HS-5 (cell line): ENCODE measurements around the gene UNC5B.

Source experiments
- DNase-seq: peaks from one replicate; pipeline ENCODE4 v3.0.0-alpha.2; 2012; ENCODE audit warnings: low read depth

Gene UNC5B

DNA sequence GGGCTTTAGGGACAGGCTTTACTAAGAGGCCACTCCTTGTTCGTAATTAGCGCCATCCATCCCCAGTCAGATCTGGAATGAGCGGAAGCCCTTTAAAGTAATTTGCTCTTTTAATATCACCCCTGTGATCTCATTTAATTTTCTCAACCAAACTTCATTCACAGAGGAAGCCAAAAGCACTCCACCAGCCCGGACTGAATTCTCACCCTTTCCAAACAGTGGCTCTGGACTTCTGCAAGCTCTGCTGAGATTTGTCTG, 43.1 kb downstream of the UNC5B start:
- DNase-seq = no peak

DNA sequence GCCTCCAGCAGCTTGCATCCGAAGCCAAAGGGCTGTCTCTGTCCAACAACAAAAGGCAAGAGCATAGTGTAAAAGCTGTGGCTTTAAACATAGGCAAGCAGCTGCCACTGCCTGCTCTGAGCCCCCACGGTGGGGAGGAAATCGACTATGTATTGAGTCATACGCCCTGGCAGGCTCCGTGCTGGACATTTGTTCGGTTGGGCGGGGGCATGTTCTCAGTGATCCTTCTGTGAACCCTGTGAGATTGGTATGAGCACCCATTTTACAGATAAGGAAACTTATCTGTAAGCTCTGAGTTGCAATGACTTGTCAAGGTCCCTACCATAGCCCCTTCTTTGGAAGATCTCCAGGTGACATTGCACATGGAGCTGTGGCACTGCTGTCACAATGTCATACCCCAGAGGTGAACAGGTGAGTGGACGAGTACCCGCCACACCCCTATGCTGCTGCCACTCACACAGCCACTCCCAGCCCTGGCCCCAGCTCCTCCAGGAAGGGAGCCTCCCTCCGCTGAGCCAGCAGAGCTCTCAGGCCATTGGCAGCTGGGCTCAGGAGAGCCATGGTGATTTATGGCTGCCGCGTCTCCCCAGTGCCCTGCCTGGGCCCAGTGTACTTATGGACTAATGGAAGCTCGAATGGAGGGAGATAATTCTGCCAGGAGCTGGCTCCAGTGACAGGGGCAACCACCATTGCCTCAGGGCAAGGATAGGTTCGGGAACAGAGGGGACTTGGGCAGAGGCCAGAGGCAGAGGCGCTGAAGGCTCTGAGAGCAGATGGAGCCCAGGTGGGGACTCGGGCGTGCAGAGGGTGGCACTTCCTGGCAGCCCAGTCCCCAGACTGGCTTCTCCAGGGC, 43.7 kb downstream of the UNC5B start:
- peak; percentile 23 for DNase-seq

DNA sequence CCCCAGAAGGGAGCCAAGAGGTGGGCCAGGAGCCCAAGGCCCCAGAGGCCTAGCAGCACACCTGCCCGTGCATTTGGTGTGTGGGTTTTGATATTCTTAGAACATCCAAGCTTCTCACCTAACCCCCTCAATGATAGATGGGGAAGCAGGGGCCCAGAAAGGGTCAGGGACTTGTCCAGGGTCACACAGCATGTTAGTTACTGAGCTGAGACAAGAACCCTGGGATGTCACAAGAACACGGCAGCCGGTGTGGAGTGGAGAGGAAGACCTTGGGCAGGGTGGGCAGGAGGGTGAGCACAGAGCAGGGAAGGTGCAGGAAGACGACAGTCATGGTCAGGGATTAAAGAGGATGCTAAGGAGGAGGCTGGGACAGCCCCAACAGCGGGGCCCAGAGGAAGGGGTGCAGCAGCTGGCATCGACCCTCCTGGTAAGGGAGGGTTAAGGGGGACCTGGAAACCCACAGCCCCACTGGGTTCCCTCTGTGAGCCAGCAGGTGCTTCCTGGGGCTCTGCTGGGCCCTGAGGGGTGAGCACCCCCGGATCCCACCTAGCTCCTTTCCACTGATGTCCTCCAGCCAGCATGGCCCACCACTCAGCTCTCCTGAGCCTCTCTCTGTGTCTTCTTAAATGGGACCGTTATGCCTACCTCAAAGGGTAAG, 44.4 kb downstream of the UNC5B start:
- DNase-seq = no peak

DNA sequence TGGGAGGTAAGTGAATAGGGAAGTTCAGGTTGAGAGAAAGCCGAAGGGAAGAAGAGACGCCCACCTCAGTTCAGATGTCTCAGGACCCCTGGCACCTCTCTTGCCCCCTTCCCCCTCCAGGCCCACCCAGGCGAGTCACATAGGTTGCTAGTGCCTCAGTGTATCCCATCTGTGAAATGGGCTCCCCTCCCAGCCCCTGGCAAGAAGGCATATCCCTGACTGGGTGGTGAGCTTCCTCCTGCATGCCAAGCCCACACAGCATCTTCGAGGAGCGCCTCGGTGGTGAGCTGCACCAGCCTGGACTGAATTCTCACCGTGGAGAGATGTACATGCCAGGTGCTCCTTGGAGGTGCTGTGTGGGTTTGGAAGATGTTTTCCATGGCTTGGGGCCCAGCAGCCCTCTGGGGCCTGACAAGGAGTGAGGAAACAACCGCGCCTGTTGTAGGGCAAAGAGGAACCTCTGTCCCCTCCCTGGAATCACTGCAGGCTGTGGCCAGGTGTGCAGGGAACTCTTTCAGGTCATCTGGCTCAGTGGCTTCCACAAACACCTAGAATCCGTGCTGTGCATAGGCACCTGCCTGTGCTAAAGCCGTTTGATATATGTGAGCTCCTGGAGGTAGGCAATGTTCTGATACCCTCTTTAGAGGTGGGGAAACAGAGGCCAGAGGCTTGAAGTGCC, 45.1 kb downstream of the UNC5B start:
- no peak for DNase-seq

DNA sequence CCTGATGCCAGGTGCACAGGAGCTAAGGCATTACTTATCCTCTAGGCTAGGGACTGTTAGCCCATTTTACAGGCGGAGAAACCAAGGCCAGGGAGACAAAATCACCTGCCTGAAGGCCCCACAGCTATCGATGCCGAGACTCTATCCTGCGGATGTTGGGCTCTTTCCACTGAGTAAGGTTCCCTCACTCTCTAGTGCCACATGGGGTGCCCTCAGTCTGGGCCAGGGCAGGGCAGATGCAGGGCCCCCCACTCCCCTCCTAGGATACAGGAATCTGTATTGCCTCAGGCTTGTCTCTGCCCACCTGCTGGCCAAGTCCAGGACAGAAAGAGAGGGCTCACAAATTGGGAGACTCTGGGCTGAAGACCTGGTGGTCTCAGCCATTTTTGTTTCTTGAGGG, 45.7 kb downstream of the UNC5B start:
- DNase-seq = no peak

DNA sequence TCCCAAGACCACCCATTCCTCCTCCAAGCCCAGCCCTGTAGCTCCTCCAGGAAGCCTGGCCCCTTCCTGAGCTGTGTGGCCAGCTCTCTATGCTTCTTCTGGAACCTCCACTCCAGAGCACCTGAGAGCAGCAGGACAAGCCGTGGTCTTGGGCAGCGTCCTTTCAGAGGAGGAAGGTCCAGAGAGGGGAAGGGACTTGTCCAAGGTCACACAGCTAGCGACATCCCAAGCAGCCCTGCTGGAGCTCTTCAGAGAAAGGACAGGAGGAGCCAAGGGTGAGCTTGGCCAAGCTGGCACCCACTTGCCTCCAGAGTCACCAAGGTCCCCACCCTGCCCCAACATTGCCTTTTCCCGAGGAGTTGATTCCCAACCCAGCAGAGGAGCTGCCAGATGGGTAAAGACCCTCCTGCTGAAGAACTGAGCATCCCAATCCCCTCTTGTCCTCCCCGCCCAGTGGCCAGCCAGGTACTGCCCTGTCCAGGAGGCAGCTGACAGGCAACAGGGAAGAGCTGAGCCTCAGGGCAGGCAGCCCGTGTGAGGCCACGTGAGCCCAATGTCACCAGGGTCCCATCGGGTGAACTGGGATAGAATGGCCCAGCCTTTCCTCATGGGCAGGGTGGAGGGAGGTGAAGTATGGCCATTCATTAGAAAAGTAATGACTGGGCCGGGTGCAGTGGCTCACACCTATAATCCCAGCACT, 46.2 kb downstream of the UNC5B start:
- DNase-seq = no peak

DNA sequence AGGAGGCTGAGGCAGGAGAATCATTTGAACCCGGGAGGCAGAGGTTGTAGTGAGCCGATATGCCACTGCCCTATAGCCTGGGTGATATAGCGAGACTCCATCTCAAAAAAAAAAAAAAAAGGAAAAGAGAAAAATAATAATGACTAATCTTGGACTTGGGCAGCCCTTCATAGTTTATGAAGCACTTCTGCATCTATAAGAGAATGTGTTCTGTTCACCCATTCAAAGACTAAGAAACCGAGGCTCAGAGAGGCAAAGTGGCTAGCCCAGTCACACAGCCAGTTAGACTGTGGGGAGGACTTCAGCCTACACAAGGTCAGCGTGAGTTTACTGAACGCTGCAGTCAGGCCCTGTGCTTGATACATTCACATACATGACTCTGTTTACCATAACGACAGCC, 46.9 kb downstream of the UNC5B start:
- DNase-seq = no peak

DNA sequence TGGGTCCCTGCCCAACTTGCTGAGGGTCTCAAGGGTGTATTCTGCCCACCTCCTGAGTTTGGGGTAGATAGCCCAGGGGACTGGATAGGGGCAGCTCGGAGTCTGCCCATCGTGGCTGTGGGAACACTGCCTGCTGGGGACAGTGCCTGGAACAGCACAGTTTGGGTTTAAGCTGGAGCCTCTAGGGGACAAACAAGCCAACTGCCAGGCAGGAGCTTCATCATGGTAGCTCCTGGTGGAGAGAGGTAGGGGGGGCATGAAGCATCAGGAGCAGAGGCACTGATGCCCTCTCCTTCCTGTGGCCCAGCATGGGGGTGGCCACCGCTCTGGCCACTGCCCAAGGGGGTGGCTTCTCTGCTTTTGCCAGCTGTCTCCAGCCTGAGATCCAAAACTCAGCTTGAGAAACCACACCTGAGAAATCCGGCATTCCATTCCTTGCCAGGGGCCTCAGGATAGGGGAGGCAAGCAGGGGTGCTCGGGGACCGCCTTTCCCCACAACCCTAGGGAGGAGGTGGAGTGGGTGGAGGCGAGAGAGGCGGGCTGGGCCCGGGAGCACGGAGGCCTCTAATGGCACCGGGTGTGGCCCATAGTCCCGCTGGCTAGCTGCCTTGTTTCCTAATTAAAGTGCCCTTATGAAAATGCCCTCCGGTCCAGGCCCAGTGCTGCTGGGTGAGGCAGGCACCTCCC, 47.6 kb downstream of the UNC5B start:
- no peak for DNase-seq

DNA sequence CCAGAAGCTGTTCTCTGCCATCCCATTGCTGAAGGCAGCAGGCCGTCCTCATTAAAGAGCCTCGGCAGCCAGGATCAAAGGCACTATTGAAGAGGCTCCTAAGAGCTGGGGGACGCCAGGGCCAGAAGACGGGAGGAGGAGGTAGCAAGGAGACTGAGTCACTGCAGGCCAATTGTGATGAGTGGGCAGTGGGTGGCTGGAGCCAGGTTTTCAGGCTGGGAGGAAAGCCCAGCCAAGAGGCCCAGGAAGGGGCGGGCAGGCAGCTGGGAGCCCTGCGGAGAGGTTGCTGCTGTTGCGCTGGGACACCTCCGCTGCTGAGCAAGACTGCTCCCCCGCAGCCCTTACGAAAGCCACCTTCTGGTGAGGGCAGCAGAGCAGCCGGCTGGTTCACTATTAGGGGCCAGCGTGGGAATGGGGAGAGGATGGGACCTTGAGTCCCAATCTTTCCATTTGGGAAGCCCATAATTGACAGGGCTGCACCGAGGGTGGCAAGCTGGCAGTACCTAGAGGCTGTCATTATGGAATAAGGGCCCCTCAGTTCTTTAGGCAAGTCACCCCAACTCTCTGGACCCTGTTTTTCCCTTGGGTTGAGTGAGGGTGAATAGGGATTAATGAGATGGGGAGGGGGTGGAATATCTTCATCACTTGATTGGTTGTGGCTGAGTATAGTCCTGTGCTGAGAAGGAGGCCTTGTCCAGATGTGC, 48.4 kb downstream of the UNC5B start:
- DNase-seq = no peak

DNA sequence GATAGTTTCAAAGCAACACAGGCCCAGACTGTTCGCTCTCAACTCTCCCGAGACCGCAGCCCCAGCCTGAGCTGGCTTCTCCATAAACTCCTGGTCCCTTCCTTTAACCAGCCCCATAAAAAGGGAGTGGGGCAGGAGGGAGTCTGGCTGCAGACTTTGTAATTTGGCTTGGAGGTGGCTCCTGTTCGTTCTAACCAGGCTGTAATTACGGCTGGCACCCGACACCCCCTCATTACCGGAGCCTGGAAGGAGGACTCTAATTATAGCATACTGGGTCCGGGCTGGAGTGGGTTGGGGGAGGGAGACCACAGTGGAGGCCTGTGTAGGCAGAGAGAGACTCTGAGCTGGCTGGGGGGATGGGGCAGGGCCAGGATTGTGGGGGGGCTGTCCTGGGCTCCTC, 49.7 kb downstream of the UNC5B start:
- DNase-seq = no peak

DNA sequence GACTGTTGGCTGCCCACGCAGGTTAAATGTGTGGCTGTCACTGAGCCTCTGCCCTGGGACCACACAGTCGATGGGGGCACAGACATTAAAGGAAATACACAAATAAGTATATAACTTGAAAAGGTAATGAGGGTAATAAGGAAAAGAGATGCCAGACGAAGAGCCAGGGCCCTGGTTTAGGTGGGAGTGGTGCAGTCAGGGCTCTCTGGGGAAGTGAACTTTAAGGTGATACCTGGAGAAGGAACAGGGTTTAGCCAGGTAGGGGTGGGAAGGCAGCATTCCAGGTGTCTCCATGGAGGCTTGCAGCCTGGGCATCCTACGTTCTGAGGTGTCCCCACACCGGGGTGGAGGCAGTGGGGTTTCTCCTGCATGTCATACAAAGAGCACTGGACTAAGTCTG, 50.4 kb downstream of the UNC5B start:
- DNase-seq = no peak

DNA sequence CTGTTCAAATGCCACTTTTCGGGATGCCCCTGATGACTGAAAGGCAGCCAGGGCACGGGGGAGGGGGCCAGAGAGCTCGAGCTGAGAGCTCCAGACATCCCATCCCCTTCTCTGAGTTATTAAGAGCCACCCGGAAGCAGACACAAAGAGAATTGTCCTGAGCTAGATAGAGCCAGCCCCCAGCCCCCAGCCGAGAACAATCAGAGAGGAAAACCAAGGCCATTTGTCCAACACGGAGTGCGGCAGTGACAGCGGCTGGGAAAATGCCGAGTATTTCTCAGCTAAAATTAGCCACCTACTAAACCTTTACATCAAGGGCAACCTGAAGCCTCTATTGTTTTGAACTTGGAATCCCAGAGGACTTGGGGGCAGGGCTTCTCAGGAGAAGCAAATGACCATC, 51.0 kb downstream of the UNC5B start:
- no peak for DNase-seq

DNA sequence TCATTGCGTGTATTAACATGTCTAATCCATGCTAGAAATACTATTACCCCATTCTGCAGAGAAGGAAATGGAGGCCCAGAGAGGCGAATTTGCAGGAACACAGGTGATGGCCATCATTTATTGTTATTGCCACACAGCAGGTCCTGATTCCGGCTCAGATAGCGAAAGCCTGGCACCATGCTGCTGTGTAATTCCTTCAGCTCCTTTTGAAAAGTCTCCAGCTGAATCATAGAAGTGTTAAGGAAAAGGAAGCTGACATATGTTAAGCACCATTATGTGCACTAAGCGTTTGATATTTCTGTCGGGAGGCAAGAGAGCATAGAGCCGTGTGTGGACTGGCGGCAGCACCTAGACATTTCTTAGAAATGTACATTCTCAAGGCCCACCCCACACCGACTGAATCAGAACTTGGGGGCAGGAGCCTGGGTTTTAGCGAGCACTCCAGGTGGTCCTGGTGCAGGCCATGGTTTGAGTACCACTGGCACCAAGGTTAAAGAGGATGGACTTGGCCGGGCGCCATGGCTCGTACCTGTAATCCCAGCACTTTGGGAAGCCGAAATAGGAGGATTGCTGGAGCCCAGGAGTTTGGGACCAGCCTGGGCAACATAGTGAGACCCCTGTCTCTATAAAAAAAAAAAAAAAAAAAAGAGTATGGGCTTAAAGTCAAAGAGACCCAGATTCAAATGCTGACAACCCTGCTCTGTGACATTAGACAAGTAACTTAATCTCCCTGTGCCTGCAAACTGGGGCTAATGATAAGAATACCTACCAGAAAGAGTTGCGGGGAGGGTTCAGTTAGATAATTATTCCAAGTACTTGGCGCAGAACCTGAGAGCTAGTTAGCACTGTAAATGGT, 52.2 kb downstream of the UNC5B start:
- no peak for DNase-seq

DNA sequence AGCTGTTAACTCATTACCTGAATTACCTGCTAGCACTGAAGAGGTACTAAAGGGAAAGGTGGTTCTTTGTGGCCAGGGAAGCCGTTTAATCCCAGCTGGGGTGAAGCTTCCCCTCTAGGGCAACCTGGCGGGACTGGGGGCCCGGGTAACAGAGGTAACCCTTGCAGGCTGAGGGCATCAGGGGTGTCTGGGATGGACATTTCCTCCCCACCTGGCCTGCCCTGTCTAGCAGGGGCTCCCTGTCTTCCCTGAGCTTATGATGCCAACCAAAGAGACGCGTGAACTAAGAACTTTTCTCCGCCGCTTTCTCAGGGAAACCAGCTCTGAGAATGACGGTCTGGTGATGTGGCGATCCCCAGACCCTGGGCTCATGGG, 52.8 kb downstream of the UNC5B start:
- no peak for DNase-seq

DNA sequence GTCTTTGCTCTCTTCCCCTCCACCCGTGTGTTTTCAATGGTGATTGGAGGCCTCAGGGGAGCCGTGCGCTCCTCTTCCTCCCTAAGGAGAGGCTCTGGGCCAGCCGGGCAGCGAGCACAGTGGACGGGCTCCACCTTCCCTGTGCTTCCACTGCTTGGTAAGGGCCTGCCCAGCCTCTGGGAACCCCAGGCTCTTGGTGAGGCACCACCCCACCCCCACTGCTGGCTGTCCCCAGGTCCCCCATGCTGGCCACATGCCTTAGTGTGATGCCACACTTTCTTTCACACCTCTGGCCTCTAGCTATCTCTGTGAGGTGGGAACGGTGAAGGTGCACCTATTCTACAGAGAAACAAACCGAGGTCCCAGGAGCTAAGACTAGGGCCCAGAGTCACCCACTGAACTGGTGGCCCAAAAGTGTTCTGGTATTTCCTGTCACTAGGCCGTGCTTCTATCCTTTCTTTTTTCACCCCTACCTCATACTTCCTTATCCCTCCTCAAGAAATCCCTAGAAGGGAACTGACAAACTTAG, 53.3 kb downstream of the UNC5B start:
- DNase-seq = no peak

DNA sequence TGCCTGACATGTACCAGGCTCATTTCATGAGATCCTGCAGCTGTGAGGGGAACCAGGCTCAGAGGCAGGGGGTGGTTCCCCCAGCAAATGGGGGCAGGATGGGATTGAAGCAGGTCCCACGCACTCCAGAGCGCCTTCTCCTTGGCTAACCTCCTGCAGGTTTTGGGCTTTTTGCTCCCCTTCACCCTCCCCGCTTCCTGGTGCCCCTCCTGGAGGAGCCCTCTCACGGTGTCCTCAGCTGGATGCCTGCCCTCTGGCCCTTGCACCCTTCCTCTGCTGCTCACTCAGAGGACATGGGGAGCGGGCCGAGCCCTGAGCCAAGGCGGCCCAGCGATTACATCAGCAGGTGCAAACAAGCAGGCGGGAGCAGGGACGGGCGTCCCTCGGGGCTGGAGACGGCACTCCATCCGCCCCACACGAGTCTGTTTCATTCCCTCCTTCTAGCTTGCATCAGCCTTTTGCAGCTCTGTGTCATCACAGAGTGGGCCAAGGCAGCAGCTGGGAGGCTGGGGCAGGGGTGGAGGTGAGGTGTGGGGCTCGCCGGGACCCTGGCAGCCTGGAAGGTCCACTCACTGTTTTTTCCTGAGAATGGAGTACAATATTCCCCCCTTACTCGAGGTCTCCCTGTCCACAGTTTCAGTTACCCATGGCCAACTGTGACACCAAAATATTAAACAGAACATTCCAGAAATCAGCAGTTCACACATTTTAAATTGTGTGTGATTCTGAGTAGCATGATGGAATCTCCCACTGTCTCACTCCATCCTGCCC, 54.0 kb downstream of the UNC5B start:
- DNase-seq = no peak

DNA sequence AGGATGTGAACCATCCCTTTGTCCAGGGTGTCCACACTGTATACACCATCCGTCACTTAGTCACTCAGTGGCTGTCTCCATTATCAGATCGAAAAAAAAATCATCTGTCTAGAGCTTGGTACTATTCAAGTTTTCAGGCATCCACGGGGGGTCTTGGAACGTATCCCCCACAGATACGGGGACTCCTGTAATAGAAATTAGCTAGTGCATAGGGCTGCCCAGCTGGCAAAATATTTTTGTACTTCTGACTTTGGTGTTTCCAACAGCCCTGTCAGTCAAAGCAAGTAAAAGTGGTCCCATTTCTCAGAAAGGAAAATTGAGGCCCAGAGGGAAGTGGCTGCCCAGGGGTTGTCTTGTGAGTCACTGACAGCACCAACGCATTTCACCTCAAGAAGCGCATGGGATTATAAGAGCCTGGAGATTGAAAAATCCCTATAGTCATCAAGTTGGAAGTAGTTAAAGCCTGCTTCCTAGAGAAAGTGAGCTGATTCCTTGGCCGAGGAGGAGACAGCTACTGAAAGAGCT, 54.6 kb downstream of the UNC5B start:
- no peak for DNase-seq

DNA sequence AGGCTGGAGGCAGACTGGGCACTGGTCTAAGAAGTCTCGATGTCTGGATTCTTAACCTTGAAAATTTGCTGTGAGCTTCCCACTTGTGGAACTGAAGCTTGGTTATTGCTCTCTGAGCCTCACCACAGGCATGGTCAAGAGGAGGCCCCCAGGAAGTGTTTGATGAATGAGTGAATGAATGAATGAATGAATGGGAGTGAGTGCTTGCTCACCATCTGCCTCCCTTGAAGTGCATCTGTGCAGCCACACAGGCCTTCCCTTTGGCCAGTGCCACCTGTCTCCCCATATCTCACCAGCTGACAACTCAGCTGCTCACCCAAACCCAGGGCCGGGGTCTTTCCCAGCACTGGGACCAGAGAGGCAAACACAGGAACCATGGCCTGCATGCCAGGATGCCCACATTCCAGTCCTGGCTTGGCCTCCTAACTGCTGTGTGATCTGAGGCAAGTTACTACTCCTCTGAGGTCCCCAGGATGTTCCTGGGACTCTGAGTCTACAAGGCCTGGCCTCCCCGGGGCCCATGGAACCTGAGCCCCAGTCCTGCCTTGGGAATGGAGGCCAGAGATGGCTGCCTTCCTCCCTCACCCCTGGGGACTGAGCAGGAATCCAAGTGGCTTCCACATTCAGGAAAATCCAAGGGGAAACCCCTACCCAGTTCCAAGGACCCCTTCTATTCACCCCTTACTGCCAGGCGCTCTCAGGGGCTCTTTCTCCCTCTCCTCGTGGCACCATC, 55.3 kb downstream of the UNC5B start:
- DNase-seq = no peak

DNA sequence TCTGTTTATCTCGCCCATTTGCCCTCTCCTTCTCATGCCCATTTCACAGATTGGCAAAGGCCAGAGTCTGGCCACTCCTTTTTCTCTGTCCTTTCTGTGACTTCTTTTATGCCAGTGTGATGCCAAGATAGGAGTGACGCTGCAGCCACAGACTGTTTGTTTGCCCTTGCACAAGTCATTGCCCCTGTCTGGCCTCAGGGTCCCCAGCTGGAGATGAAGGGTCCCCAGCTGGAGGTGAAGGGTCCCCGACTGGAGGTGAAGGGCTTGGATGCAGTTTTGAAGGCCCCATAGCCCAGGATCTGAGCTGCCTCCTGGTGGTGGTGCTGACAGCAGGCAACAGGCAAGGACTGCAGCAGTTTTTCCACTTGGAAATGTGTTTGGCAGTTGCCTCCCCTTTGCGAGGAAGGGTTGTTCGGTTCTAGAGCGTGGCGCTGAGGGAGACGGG, 55.9 kb downstream of the UNC5B start:
- no peak for DNase-seq
